ENCODE measurements around the gene CD99L2. TPM values are rescaled to one million over a fixed set of nuclear protein-coding genes. Genes with fewer than 3 reads are reported as not detected.

CD99L2 gene
- total and polyA plus RNA-seq, 2 of the 8 experiments (the other 6 are each of a cell fraction or from before 2014, with no cell fraction given), result 8.0 to 8.5 TPM

- 100% methylated on average over 3 of the region's 9 CpGs; no CpG with 5 or more reads in 1 of the 2 experiments for WGBS, 2 experiments (ENCODE audit: extremely low coverage in 1 of 2, insufficient coverage in 1 of 2, insufficient read length in 1 of 2, insufficient replicate concordance in 2 of 2, low coverage in 1 of 2, low lambda C conversion rate in 2 of 2, missing lambda C conversion rate in 1 of 2)
- FAIRE-seq (no peak), DNase-seq (ENCODE audit: low read depth in 1 of 2, low spot score in 2 of 2) (no peak)
- Histone ChIP-seq H3K4me2 (ENCODE audit: insufficient read depth in 1 of 2, low read depth in 2 of 2, low read length in 2 of 2) (no peak overlapping the region), H3K79me2 (ENCODE audit: control insufficient read depth in 1 of 2, insufficient read depth in 2 of 2, low read length in 2 of 2) (no peaks in the 10 kb centered on the region), H2BK120ac (replicated peaks; ENCODE audit: low read depth, low read length) (no peak overlapping the region), H4K5ac (ENCODE audit: insufficient read length, low read depth, low read length) (no peak overlapping the region), H2BK12ac (ENCODE audit: low read depth, low read length) (no peak overlapping the region), H3K23me2 (ENCODE audit: low read depth, low read length) (no peaks in the 10 kb centered on the region), H3K9me3 (ENCODE audit: insufficient read depth in 2 of 2, low read depth in 1 of 2, low read length in 1 of 2) (no peaks in the 10 kb centered on the region), H3K18ac (ENCODE audit: extremely low read depth, low read length) (no peak overlapping the region), H4K8ac (ENCODE audit: extremely low read depth, insufficient read depth, low read length) (no peak overlapping the region), H4K91ac (replicated peaks; ENCODE audit: insufficient read length, low read length) (no peak overlapping the region), H2AFZ (ENCODE audit: low read length) (no peak overlapping the region), H2BK5ac (ENCODE audit: low read depth, low read length) (no peak overlapping the region), H3K27ac (ENCODE audit: low read depth, low read length) (no peak overlapping the region), H3K4me1 (replicated peaks in 1 of 4; ENCODE audit: control insufficient read depth in 3 of 4, insufficient read depth in 4 of 4, low read length in 3 of 4) (peaks cover 0 to 12% (median 3%) of the 10 kb centered on the region in 4 experiments; a peak in 4 of 7 replicates), H3K56ac (replicated peaks; ENCODE audit: insufficient read length, low read depth, low read length) (no peak overlapping the region), H3K4me3 (ENCODE audit: extremely low read depth in 1 of 4, insufficient read depth in 2 of 4, low read depth in 3 of 4, low read length in 4 of 4) (no peak overlapping the region), H2BK15ac (ENCODE audit: low read length) (no peak overlapping the region), H3K9ac (replicated peaks in 1 of 4; ENCODE audit: extremely low read depth in 1 of 4, low read depth in 3 of 4, low read length in 3 of 4) (no peak overlapping the region), H3K36me3 (ENCODE audit: control insufficient read depth in 2 of 4, insufficient read depth in 4 of 4, low read length in 3 of 4) (peaks cover 0 to 9% (median 0%) of the 10 kb centered on the region in 4 experiments; a peak in 1 of 8 replicates), H4K20me1 (replicated peaks in 1 of 2; ENCODE audit: control insufficient read depth in 1 of 2, insufficient read depth in 2 of 2, low read length in 2 of 2) (peaks cover 0 to 2% of the 10 kb centered on the region in 2 experiments), H3K4ac (replicated peaks; ENCODE audit: insufficient read length, low read depth, low read length) (no peak overlapping the region), H2AK5ac (ENCODE audit: low read depth, low read length) (no peak overlapping the region), H3K79me1 (ENCODE audit: low read depth, low read length) (no peaks in the 10 kb centered on the region), H3K14ac (ENCODE audit: insufficient read length) (no peak overlapping the region), H2BK20ac (ENCODE audit: low read length) (no peak overlapping the region), H3K27me3 (replicated peaks in 1 of 4; ENCODE audit: control insufficient read depth in 3 of 4, extremely low read depth in 1 of 4, insufficient read depth in 3 of 4, low read length in 3 of 4) (no peaks in the 10 kb centered on the region), H3K23ac (ENCODE audit: insufficient read length) (no peak overlapping the region)
- ChIA-PET CTCF (ENCODE audit: partially characterized antibody) (interaction anchor here (1.3 to 2.7 kb wide), 3 partner anchors 12 to 317 kb away, joined by 3 to 18 read pairs (median 4); no protein-coding TSS in a partner anchor), POLR2A (ENCODE audit: partially characterized antibody) (no interaction called here)
- TF ChIP-seq JUN (IDR thresholded peaks at IDR 0.05; ENCODE audit: low read depth, low read length), result no peak
- TF ChIP-seq SIRT6 (IDR thresholded peaks at IDR 0.05; ENCODE audit: low read length), result no peak
- no peak for TF ChIP-seq TAF1 (IDR thresholded peaks at IDR 0.05; ENCODE audit: low read depth, low read length)
- TF ChIP-seq CHD2 (IDR thresholded peaks at IDR 0.05; ENCODE audit: low read length), result no peak
- TF ChIP-seq EP300 (IDR thresholded peaks at IDR 0.05; ENCODE audit: borderline replicate concordance in 1 of 2, low read depth in 2 of 2, low read length in 2 of 2), result no peak
- TF ChIP-seq KDM1A (IDR thresholded peaks at IDR 0.05; ENCODE audit: borderline replicate concordance, low read length), result no peak
- no peak for TF ChIP-seq USF2 (IDR thresholded peaks at IDR 0.05; ENCODE audit: low read length)
- no peak for TF ChIP-seq TCF12 (IDR thresholded peaks at IDR 0.05; ENCODE audit: low read depth, low read length)
- TF ChIP-seq EZH2 (IDR thresholded peaks at IDR 0.05; ENCODE audit: low read depth, low read length, severe bottlenecking), result no peak
- TF ChIP-seq TEAD4 (IDR thresholded peaks at IDR 0.05; ENCODE audit: low read depth, low read length), result no peak
Measured at GRCh38 chrX:150765237-150765636, 133.2 kb downstream of the CD99L2 start.
